Psoas muscle (tissue), 8 donors: ENCODE data around the gene CRNN. TPM values are rescaled to one million over a fixed set of nuclear protein-coding genes. Genes with fewer than 3 reads are reported as not detected.

Source experiments
- ATAC-seq, 4 donors: fragments of 200-7000 bp; cut with Tn5 transposase; one replicate each; pipeline ENCODE4 v1.9.1; 2020; ENCODE audit warnings: moderate library complexity in 3 of 4, mild to moderate bottlenecking in 2 of 4
- DNase-seq, 2 donors: peaks; one replicate each; pipeline ENCODE4 v3.0.0-alpha.2; 2020
- H3K27ac ChIP-seq: fragments of 200-600 bp; one replicate; pipeline ENCODE4 v1.8.0; 2022
- H3K27me3 ChIP-seq, 3 donors: fragments of 200-600 bp in 1 of 3; one replicate each; pipeline versions ENCODE4 v1.6.1 to v1.8.0; 2013 to 2022; ENCODE audit warnings: low read length in 2 of 3, mild to moderate bottlenecking in 2 of 3, moderate library complexity in 1 of 3; ENCODE audit not compliant: insufficient read depth in 3 of 3
- H3K36me3 ChIP-seq, 2 donors: fragments of 200-600 bp in 1 of 2; one replicate each; pipeline versions ENCODE4 v1.6.1 to v1.8.0; 2013 to 2022; ENCODE audit warnings: low read depth in 1 of 2, mild to moderate bottlenecking in 1 of 2, moderate library complexity in 1 of 2; ENCODE audit not compliant: insufficient read depth in 1 of 2
- H3K4me1 ChIP-seq: fragments of 200-600 bp; one replicate; pipeline ENCODE4 v1.8.0; 2022
- H3K4me3 ChIP-seq: fragments of 200-600 bp; one replicate; pipeline ENCODE4 v1.8.0; 2022; ENCODE audit warnings: mild to moderate bottlenecking
- H3K9me3 ChIP-seq: fragments of 200-600 bp; one replicate; pipeline ENCODE4 v1.8.0; 2022
- CTCF ChIP-seq: fragments of 200-600 bp; IDR thresholded peaks from one replicate; pipeline ENCODE4 v1.8.0; 2022; ENCODE audit warnings: antibody characterized with exemption
- WGBS, 3 donors: extraction: QIAGEN DNeasy Blood & Tissue Kit; methylation state at CpG; one replicate each; pipeline versions ENCODE4 v1.1.6 to v1.1.7; 2013; 5-methylcytosine and 5-hydroxymethylcytosine counted together
- intact Hi-C, 2 donors: fragments of 100-400 bp; cut with DNase I; formaldehyde crosslinking; loops; one replicate each; pipeline versions ENCODE4 v1.11.0 to v1.14.2; 2022
- polyA plus RNA-seq, 3 donors: library from polyadenylated mRNA; stranded (reverse); fragments of 200-250 nt; gene quantifications; one replicate each; pipeline ENCODE4 v1.2.3, GENCODE V29; 2013
- total RNA-seq, 4 donors: library from RNA; stranded (reverse); fragmentation: NEBNext Ultra II Directional in 2 of 4; extraction: Animal tissue kit (Norgen Biotek cat#: 25700) in 2 of 4; gene quantifications; one replicate each; pipeline versions ENCODE4 v1.2.1 to v1.2.4, GENCODE V29; 2021 to 2023
- donor health status: healthy with polysubstance abuse.
- donor health status: DM: no; HTN: no; CAD: no; lungs with moderate emphysema.
- donor health status: Bipolar disorder and iron deficiency.
- donor health status: healthy.
- donor health status: DM: yes; HTN: yes; CAD: no.
- donor health status: DM: no; HTN: no; CAD: no.
- donor health status: DM: no; HTN: no; CAD: no.
- donor health status: DM: yes; HTN: yes; CAD: no.

CRNN gene
- total and polyA plus RNA-seq, 7 donors: 0.28 to 0.30 TPM; not detected in 5

GRCh38 chr1:152451254-152451653 lies 37.2 kb upstream of the CRNN start:
- TF ChIP-seq CTCF: no peak
- no peaks in the 10 kb centered on the region for H3K9me3 ChIP-seq
- ATAC-seq (no peak), DNase-seq (no peak)
- no peaks in the 10 kb centered on the region for H3K36me3 ChIP-seq
- no peaks in the 10 kb centered on the region for H3K27me3 ChIP-seq
- no peak overlapping the region for H3K27ac ChIP-seq
- intact Hi-C loops: no loop called here
- 49 to 55% (median 50%) methylated on average over 6 of the region's 6 CpGs for WGBS, 3 donors
- no peak overlapping the region for H3K4me3 ChIP-seq
- H3K4me1 ChIP-seq: no peaks in the 10 kb centered on the region

- no peak for ATAC-seq
- 85 to 94% (median 87%) methylated on average over 2 of the region's 2 CpGs for WGBS, 3 donors
- Histone ChIP-seq H3K36me3 (no peaks in the 10 kb centered on the region), H3K27me3 (peaks cover 0 to 3% (median 0%) of the 10 kb centered on the region in 3 donors), H3K27ac (no peak overlapping the region), H3K4me3 (no peak overlapping the region), H3K9me3 (no peaks in the 10 kb centered on the region), H3K4me1 (no peaks in the 10 kb centered on the region)
- DNase-seq: no peak
- no peak for TF ChIP-seq CTCF
- intact Hi-C loops: loop anchor here in 1 of 2 donors (2.0 kb wide), 1 partner anchor 257 kb away; no protein-coding TSS in a partner anchor
Observed at GRCh38 chr1:152449661-152450060, 35.6 kb upstream of the CRNN start.

GRCh38 chr1:152448496-152448895 lies 34.4 kb upstream of the CRNN start:
- Histone ChIP-seq H3K27ac (no peak overlapping the region), H3K4me3 (no peak overlapping the region), H3K9me3 (no peaks in the 10 kb centered on the region), H3K4me1 (no peaks in the 10 kb centered on the region), H3K27me3 (peaks cover 0 to 3% (median 0%) of the 10 kb centered on the region in 3 donors), H3K36me3 (no peaks in the 10 kb centered on the region)
- no peak for TF ChIP-seq CTCF
- WGBS, 3 donors: 81 to 86% (median 83%) methylated on average over 5 of the region's 5 CpGs
- ATAC-seq (no peak), DNase-seq (no peak)
- intact Hi-C loops: loop anchor here in 1 of 2 donors (2.0 kb wide), 1 partner anchor 256 kb away; no protein-coding TSS in a partner anchor

- intact Hi-C loops: loop anchor here in 1 of 2 donors (2.0 kb wide), 1 partner anchor 255 kb away; no protein-coding TSS in a partner anchor
- ATAC-seq (no peak), DNase-seq (no peak)
- TF ChIP-seq CTCF: no peak
- Histone ChIP-seq H3K36me3 (no peaks in the 10 kb centered on the region), H3K4me3 (no peak overlapping the region), H3K27me3 (peaks cover 0 to 3% (median 0%) of the 10 kb centered on the region in 3 donors), H3K9me3 (no peaks in the 10 kb centered on the region), H3K27ac (no peak overlapping the region), H3K4me1 (no peaks in the 10 kb centered on the region)
- 54 to 65% (median 56%) methylated on average over 2 of the region's 2 CpGs for WGBS, 3 donors
Observed at GRCh38 chr1:152448095-152448494, 34.0 kb upstream of the CRNN start.

- Histone ChIP-seq H3K4me1 (no peaks in the 10 kb centered on the region), H3K4me3 (no peak overlapping the region), H3K36me3 (no peaks in the 10 kb centered on the region), H3K27me3 (peaks cover 0 to 3% (median 0%) of the 10 kb centered on the region in 3 donors), H3K27ac (no peak overlapping the region), H3K9me3 (no peaks in the 10 kb centered on the region)
- TF ChIP-seq CTCF: no peak
- DNase-seq (no peak), ATAC-seq (no peak)
- intact Hi-C loops: no loop called here
- WGBS, 3 donors: 62 to 68% (median 65%) methylated on average over 4 of the region's 4 CpGs
Observed at GRCh38 chr1:152447484-152447883, 33.4 kb upstream of the CRNN start.
